ENCODE results near the gene RAP1GAP2.

- TF ChIP-seq POLR2AphosphoS5 (IDR thresholded peaks at IDR 0.05), result no peak
- TF ChIP-seq, protein P1, sequence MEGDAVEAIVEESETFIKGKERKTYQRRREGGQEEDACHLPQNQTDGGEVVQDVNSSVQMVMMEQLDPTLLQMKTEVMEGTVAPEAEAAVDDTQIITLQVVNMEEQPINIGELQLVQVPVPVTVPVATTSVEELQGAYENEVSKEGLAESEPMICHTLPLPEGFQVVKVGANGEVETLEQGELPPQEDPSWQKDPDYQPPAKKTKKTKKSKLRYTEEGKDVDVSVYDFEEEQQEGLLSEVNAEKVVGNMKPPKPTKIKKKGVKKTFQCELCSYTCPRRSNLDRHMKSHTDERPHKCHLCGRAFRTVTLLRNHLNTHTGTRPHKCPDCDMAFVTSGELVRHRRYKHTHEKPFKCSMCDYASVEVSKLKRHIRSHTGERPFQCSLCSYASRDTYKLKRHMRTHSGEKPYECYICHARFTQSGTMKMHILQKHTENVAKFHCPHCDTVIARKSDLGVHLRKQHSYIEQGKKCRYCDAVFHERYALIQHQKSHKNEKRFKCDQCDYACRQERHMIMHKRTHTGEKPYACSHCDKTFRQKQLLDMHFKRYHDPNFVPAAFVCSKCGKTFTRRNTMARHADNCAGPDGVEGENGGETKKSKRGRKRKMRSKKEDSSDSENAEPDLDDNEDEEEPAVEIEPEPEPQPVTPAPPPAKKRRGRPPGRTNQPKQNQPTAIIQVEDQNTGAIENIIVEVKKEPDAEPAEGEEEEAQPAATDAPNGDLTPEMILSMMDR (IDR thresholded peaks at IDR 0.05), result no peak
- TF ChIP-seq POLR2A (IDR thresholded peaks at IDR 0.05; ENCODE audit: low read depth), result no peak
- no peak for TF ChIP-seq EP300 (IDR thresholded peaks at IDR 0.05)
Measured at GRCh38 chr17:2905696-2906501, 109.7 kb downstream of the RAP1GAP2 start.

All from esophagus muscularis mucosa (tissue), 4 donors.